GM23338 (cell line): Measurements from ENCODE around the gene GRID2. TPM values are rescaled to one million over a fixed set of nuclear protein-coding genes. Genes with fewer than 3 reads are reported as not detected.
A peak's percentile ranks its signal among the peaks of the same experiment; 100 is the strongest.

ENCODE experiments used
- ATAC-seq: fragments of 200-7000 bp; cut with Tn5 transposase; 3 replicates; pipeline ENCODE4 v1.9.1; 2020
- DNase-seq: peaks from one replicate; pipeline ENCODE4 v3.0.0-alpha.2; 2015; ENCODE audit warnings: low spot score
- H2AFZ ChIP-seq: fragments of 200-600 bp; sonication (generic); 2 replicates; pipeline ENCODE4 v1.8.0; 2016; ENCODE audit warnings: antibody characterized with exemption, mild to moderate bottlenecking, moderate library complexity
- H3F3A ChIP-seq: fragments of 200-600 bp; sonication (generic); replicated peaks from 2 replicates; pipeline ENCODE4 v1.8.0; 2017; ENCODE audit warnings: antibody characterized with exemption, mixed run types, low read depth
- H3K27ac ChIP-seq: fragments of 200-600 bp; sonication (generic); 2 replicates; pipeline ENCODE4 v1.6.1; 2016; ENCODE audit warnings: low read depth
- H3K27me3 ChIP-seq: fragments of 200-600 bp; sonication (generic); 2 replicates; pipeline ENCODE4 v1.8.0; 2016; ENCODE audit warnings: mild to moderate bottlenecking, mixed run types, moderate library complexity; ENCODE audit not compliant: insufficient read depth
- H3K36me3 ChIP-seq: fragments of 200-600 bp; sonication (generic); 2 replicates; pipeline ENCODE4 v1.8.0; 2016; ENCODE audit warnings: mild to moderate bottlenecking; ENCODE audit not compliant: insufficient read depth
- H3K4me1 ChIP-seq: fragments of 200-600 bp; sonication (generic); 2 replicates; pipeline ENCODE4 v1.8.0; 2016; ENCODE audit warnings: mild to moderate bottlenecking, moderate library complexity; ENCODE audit not compliant: insufficient read depth
- H3K4me2 ChIP-seq: fragments of 200-600 bp; sonication (generic); 2 replicates; pipeline ENCODE4 v1.7.1; 2017; ENCODE audit warnings: mixed run types
- H3K4me3 ChIP-seq: fragments of 200-600 bp; sonication (generic); 2 replicates; pipeline ENCODE4 v1.6.1; 2016; ENCODE audit warnings: mixed run types
- H3K79me2 ChIP-seq: fragments of 200-600 bp; sonication (generic); replicated peaks from 2 replicates; pipeline ENCODE4 v1.8.0; 2017; ENCODE audit warnings: mild to moderate bottlenecking; ENCODE audit not compliant: insufficient read depth
- H3K9me2 ChIP-seq: fragments of 200-600 bp; sonication (generic); 2 replicates; pipeline ENCODE4 v1.8.0; 2017; ENCODE audit not compliant: insufficient read depth
- H4K20me1 ChIP-seq: fragments of 200-600 bp; sonication (generic); replicated peaks from 2 replicates; pipeline ENCODE4 v1.8.0; 2017; ENCODE audit warnings: mild to moderate bottlenecking; ENCODE audit not compliant: insufficient read depth
- H3K27ac Mint-ChIP-seq: 2 replicates; pipeline ENCODE4 v1.8.0; 2020; ENCODE audit warnings: inconsistent platforms, mild to moderate bottlenecking, moderate library complexity, mixed read lengths
- H3K27me3 Mint-ChIP-seq: 3 replicates; pipeline ENCODE4 v1.8.0; 2022; ENCODE audit warnings: low read depth, mild to moderate bottlenecking, moderate library complexity, mixed read lengths, inconsistent platforms; ENCODE audit not compliant: insufficient read depth, poor library complexity
- H3K36me3 Mint-ChIP-seq: 3 replicates; pipeline ENCODE4 v1.8.0; 2021; ENCODE audit warnings: low read depth, mild to moderate bottlenecking, inconsistent platforms, moderate library complexity, mixed read lengths
- H3K4me1 Mint-ChIP-seq: 3 replicates; pipeline ENCODE4 v1.8.0; 2020; ENCODE audit warnings: mild to moderate bottlenecking, inconsistent platforms, mixed read lengths
- H3K4me3 Mint-ChIP-seq: 3 replicates; pipeline ENCODE4 v1.8.0; 2021; ENCODE audit warnings: moderate library complexity, mild to moderate bottlenecking, inconsistent platforms, mixed read lengths
- H3K9me3 Mint-ChIP-seq: 3 replicates; pipeline ENCODE4 v1.8.0; 2020; ENCODE audit warnings: moderate library complexity, mild to moderate bottlenecking, inconsistent platforms, mixed read lengths
- CREB1 ChIP-seq: fragments of 250-450 bp; sonication (Bioruptor Pico); IDR thresholded peaks from 2 replicates; pipeline ENCODE4 v1.5.0; 2020; ENCODE audit warnings: low read depth, mild to moderate bottlenecking, moderate library complexity
- CTCF ChIP-seq, 2 experiments: fragments of 200-600 bp in 1 of 2; sonication (generic) in 1 of 2; conservative IDR thresholded peaks; 2 replicates each; pipeline versions ENCODE4 v1.5.1 to v1.6.1; 2016 to 2017; ENCODE audit warnings: antibody characterized with exemption in 2 of 2, low read depth in 2 of 2, mild to moderate bottlenecking in 2 of 2, moderate library complexity in 1 of 2
- ETS1 ChIP-seq: IDR thresholded peaks from 2 replicates; pipeline ENCODE4 v1.6.1; 2016; ENCODE audit warnings: antibody characterized with exemption
- JUNB ChIP-seq: IDR thresholded peaks from one replicate; pipeline ENCODE4 v1.6.1; 2016; ENCODE audit warnings: antibody characterized with exemption; ENCODE audit not compliant: unreplicated experiment
- NANOG ChIP-seq: IDR thresholded peaks from 2 replicates; pipeline ENCODE4 v1.6.1; 2016; ENCODE audit warnings: antibody characterized with exemption, borderline replicate concordance
- POLR2AphosphoS5 ChIP-seq: IDR thresholded peaks from 2 replicates; pipeline ENCODE4 v1.6.1; 2016; ENCODE audit warnings: antibody characterized with exemption, low read depth
- REST ChIP-seq: IDR thresholded peaks from one replicate; pipeline ENCODE4 v1.6.1; 2018; ENCODE audit warnings: antibody characterized with exemption; ENCODE audit not compliant: unreplicated experiment
- STAT1 ChIP-seq: IDR thresholded peaks from one replicate; pipeline ENCODE4 v1.6.1; 2016; ENCODE audit warnings: antibody characterized with exemption; ENCODE audit not compliant: unreplicated experiment
- ZNF114 ChIP-seq: fragments of 250-450 bp; sonication (Bioruptor Pico); IDR thresholded peaks from 2 replicates; pipeline ENCODE4 v1.5.0; 2020; ENCODE audit warnings: mild to moderate bottlenecking, moderate library complexity
- polyA plus RNA-seq: library from polyadenylated mRNA; unstranded; fragments of >200 nt; fragmentation: Nextera tagmentation; extraction: Ambion mirVana; gene quantifications from 2 replicates; pipeline ENCODE4 v1.2.1, GENCODE V29; 2016
- total RNA-seq: library from RNA; depleted of rRNA; stranded (reverse); fragments of >200 nt; shearing (Covaris generic); gene quantifications from 2 replicates; pipeline ENCODE4 v1.2.3, GENCODE V29; 2014

Gene GRID2
- total and polyA plus RNA-seq, 2 experiments from 2014 or later: 19.9 to 65.4 TPM

- Mint-ChIP-seq H3K9me3 (no peaks in the 10 kb centered on the region), H3K27me3 (peaks cover 2% of the 10 kb centered on the region), H3K4me1 (no peaks in the 10 kb centered on the region), H3K27ac (no peak overlapping the region), H3K4me3 (no peak overlapping the region), H3K36me3 (no peaks in the 10 kb centered on the region; the same call in 2 of the 3 replicates)
- no peaks in the 10 kb centered on the region for H3K27me3 ChIP-seq
- no peak for TF ChIP-seq CTCF (conservative IDR thresholded peaks at IDR 0.05; ENCODE audit: low read depth in 2 of 2)
- no peak for TF ChIP-seq NANOG
- TF ChIP-seq POLR2AphosphoS5: no peak
- no peak for TF ChIP-seq CREB1 (CRISPR knock-in tag)
- H3K27ac ChIP-seq: no peak overlapping the region
- ATAC-seq (no peak), DNase-seq (no peak)
- no peaks in the 10 kb centered on the region for H3K9me2 ChIP-seq
- H3K36me3 ChIP-seq: no peaks in the 10 kb centered on the region
- H3K4me1 ChIP-seq: no peaks in the 10 kb centered on the region
- no peaks in the 10 kb centered on the region for H3K79me2 ChIP-seq
- H2AFZ ChIP-seq: no peak overlapping the region
- H4K20me1 ChIP-seq: no peaks in the 10 kb centered on the region
- no peak overlapping the region for H3K4me3 ChIP-seq
- no peak overlapping the region for H3K4me2 ChIP-seq
- H3F3A ChIP-seq: no peaks in the 10 kb centered on the region
Measured at GRCh38 chr4:93348896-93349295, 1045.1 kb downstream of the GRID2 start.

GRCh38 chr4:93351846-93352245 is 1048.1 kb downstream of the GRID2 start:
- Histone ChIP-seq H3K4me3 (no peak overlapping the region), H3K27ac (no peak overlapping the region), H3K79me2 (no peaks in the 10 kb centered on the region), H3K9me2 (no peaks in the 10 kb centered on the region), H2AFZ (no peak overlapping the region), H3F3A (no peaks in the 10 kb centered on the region), H3K4me1 (no peaks in the 10 kb centered on the region), H3K4me2 (no peak overlapping the region), H3K36me3 (no peaks in the 10 kb centered on the region), H3K27me3 (no peaks in the 10 kb centered on the region), H4K20me1 (no peaks in the 10 kb centered on the region)
- Mint-ChIP-seq H3K4me1 (peaks cover 4% of the 10 kb centered on the region; the same call in 2 of the 3 replicates), H3K4me3 (no peak overlapping the region), H3K27me3 (peaks cover 2% of the 10 kb centered on the region), H3K27ac (no peak overlapping the region), H3K36me3 (no peaks in the 10 kb centered on the region), H3K9me3 (no peaks in the 10 kb centered on the region)
- DNase-seq (no peak), ATAC-seq (no peak)
- TF ChIP-seq STAT1 (no peak), ZNF114 (CRISPR knock-in tag) (no peak), JUNB (no peak), ETS1 (no peak)

GRCh38 chr4:93355411-93355810 is 1051.6 kb downstream of the GRID2 start:
- Mint-ChIP-seq H3K4me1 (peaks cover 9% of the 10 kb centered on the region; the same call in 2 of the 3 replicates), H3K4me3 (no peak overlapping the region), H3K27me3 (peaks cover 2% of the 10 kb centered on the region), H3K36me3 (no peaks in the 10 kb centered on the region), H3K9me3 (no peaks in the 10 kb centered on the region), H3K27ac (no peak overlapping the region)
- ATAC-seq (no peak), DNase-seq (no peak)
- H3K4me3 ChIP-seq: no peak overlapping the region
- H3K79me2 ChIP-seq: no peaks in the 10 kb centered on the region
- H2AFZ ChIP-seq: no peak overlapping the region
- no peaks in the 10 kb centered on the region for H3F3A ChIP-seq
- peak overlapping the region; percentile 40 for H3K27ac ChIP-seq
- no peak overlapping the region for H3K4me2 ChIP-seq
- H3K4me1 ChIP-seq: no peaks in the 10 kb centered on the region
- no peaks in the 10 kb centered on the region for H3K9me2 ChIP-seq
- H3K27me3 ChIP-seq: no peaks in the 10 kb centered on the region
- no peaks in the 10 kb centered on the region for H4K20me1 ChIP-seq
- no peaks in the 10 kb centered on the region for H3K36me3 ChIP-seq
- TF ChIP-seq POLR2AphosphoS5: no peak
- no peak for TF ChIP-seq ETS1
- TF ChIP-seq REST: no peak
